Testis (tissue), 3 donors: ENCODE measurements around the gene ETFB. TPM values are rescaled to one million over a fixed set of nuclear protein-coding genes. Genes with fewer than 3 reads are reported as not detected.

Experiments
- DNase-seq: peaks from one replicate; pipeline ENCODE4 v3.0.0-alpha.2; 2019
- H3K27ac ChIP-seq, 2 donors: fragments of 200-600 bp; sonication (generic); one replicate each; pipeline ENCODE4 v1.5.1; 2019
- H3K27me3 ChIP-seq: fragments of 200-600 bp; sonication (generic); one replicate; pipeline ENCODE4 v1.5.1; 2019
- H3K36me3 ChIP-seq: fragments of 200-600 bp; sonication (generic); one replicate; pipeline ENCODE4 v1.5.1; 2017; ENCODE audit warnings: low read depth; ENCODE audit errors: missing control alignments
- H3K4me1 ChIP-seq: fragments of 200-600 bp; sonication (generic); one replicate; pipeline ENCODE4 v1.5.1; 2019
- H3K4me3 ChIP-seq, 2 donors: fragments of 200-600 bp; sonication (generic); one replicate each; pipeline ENCODE4 v1.5.1; 2017 to 2019
- H3K9me3 ChIP-seq: fragments of 200-600 bp; sonication (generic); one replicate; pipeline ENCODE4 v1.5.1; 2017
- POLR2A ChIP-seq: fragments of 450-650 bp; IDR thresholded peaks from one replicate; pipeline ENCODE4 v1.6.1; 2017; ENCODE audit warnings: antibody characterized with exemption, mild to moderate bottlenecking, moderate library complexity
- WGBS, 2 donors: methylation state at CpG; one replicate each; pipeline ENCODE4 v1.1.5; 2018; 5-methylcytosine and 5-hydroxymethylcytosine counted together
- intact Hi-C: fragments of 100-400 bp; cut with DNase I; formaldehyde crosslinking; loops from one replicate; pipeline ENCODE4 v1.15.1; 2023; ENCODE audit warnings: low total_unique reads
- polyA plus RNA-seq: library from polyadenylated mRNA; stranded (reverse); fragments of 350-450 nt; fragmentation: Illumina TruSeq; extraction: RNeasy Lipid Tissue Mini Kit (QIAGEN cat#74804); gene quantifications from one replicate; pipeline ENCODE4 v1.2.3, GENCODE V29; 2014; ENCODE audit warnings: low read depth, low replicate concordance; ENCODE audit not compliant: insufficient read depth
- total RNA-seq, 2 donors: library from RNA; depleted of rRNA; stranded (reverse); fragments of >200 nt; gene quantifications; one replicate each; pipeline ENCODE4 v1.2.3, GENCODE V29; 2016
- TF ChIP-seq, protein P1 (sequence below), 3 experiments: fragments of 450-650 bp in 2 of 3; fragments of 200-600 bp in 1 of 3; sonication (generic) in 1 of 3; IDR thresholded peaks; one replicate each; pipeline ENCODE4 v1.5.1; 2016 to 2019; ENCODE audit warnings: antibody characterized with exemption in 3 of 3, mild to moderate bottlenecking in 2 of 3, moderate library complexity in 1 of 3

The ETFB gene
- total and polyA plus RNA-seq, 3 donors from 2014 or later = 109 to 146 (median 110) TPM

DNA sequence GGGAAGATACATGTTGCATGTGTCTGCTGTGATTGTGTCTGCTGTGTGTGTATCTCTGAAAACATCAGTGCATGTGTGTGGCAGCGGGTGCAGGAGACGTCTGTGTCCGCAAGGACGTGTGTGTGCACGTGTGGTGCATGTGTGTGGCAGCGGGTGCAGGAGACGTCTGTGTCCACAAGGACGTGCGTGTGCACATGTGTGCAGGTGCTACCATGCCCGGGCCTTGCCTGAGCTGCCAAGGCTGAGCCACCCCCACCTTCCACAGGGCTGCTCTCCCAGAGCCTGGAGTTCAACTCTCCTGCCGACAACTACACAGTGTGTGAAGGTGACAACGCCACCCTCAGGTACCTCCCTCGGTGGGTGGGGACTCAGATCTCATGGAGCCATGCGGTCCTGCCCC, 44.4 kb downstream of the ETFB start:
- WGBS, 2 donors = 64 to 77% methylated on average over 9 to 14 of the region's 14 CpGs
- H3K36me3 ChIP-seq = no peaks in the 10 kb centered on the region
- TF ChIP-seq, protein P1, sequence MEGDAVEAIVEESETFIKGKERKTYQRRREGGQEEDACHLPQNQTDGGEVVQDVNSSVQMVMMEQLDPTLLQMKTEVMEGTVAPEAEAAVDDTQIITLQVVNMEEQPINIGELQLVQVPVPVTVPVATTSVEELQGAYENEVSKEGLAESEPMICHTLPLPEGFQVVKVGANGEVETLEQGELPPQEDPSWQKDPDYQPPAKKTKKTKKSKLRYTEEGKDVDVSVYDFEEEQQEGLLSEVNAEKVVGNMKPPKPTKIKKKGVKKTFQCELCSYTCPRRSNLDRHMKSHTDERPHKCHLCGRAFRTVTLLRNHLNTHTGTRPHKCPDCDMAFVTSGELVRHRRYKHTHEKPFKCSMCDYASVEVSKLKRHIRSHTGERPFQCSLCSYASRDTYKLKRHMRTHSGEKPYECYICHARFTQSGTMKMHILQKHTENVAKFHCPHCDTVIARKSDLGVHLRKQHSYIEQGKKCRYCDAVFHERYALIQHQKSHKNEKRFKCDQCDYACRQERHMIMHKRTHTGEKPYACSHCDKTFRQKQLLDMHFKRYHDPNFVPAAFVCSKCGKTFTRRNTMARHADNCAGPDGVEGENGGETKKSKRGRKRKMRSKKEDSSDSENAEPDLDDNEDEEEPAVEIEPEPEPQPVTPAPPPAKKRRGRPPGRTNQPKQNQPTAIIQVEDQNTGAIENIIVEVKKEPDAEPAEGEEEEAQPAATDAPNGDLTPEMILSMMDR (IDR thresholded peaks at IDR 0.05) = no peak
- TF ChIP-seq POLR2A = no peak
- H3K27me3 ChIP-seq = no peaks in the 10 kb centered on the region
- no peak for DNase-seq
- no peak overlapping the region for H3K27ac ChIP-seq
- no peak overlapping the region for H3K4me3 ChIP-seq
- intact Hi-C loops = no loop called here
- no peaks in the 10 kb centered on the region for H3K9me3 ChIP-seq
- H3K4me1 ChIP-seq = peaks cover 5% of the 10 kb centered on the region

DNA sequence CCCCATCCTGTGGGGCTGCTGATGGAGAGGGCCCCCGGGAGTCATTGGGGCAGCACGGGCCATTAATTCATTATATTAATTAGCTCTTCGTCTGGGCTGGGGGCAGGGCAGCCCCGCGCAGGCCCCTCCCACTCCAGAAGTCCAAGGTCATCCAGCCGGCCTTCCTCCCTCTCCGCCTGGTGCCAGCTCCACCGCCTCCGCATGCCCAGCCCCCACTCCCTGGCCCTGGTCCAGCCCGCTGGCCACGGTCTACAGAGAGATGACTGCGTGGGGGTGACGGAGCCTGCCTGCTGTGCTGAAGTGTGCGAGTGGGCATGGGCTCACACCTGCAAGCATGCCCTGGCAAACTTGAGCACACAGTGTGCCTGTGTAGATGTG, 45.9 kb downstream of the ETFB start:
- DNase-seq = peak; percentile 79
- no peaks in the 10 kb centered on the region for H3K27me3 ChIP-seq
- no peaks in the 10 kb centered on the region for H3K36me3 ChIP-seq
- no peak overlapping the region for H3K27ac ChIP-seq
- no peak for TF ChIP-seq POLR2A
- TF ChIP-seq, protein P1 (IDR thresholded peaks at IDR 0.05) = no peak
- WGBS, 2 donors = 22 to 82% methylated on average over 2 to 14 of the region's 14 CpGs
- peaks cover 5% of the 10 kb centered on the region for H3K4me1 ChIP-seq
- intact Hi-C loops = no loop called here
- no peak overlapping the region for H3K4me3 ChIP-seq
- no peaks in the 10 kb centered on the region for H3K9me3 ChIP-seq

DNA sequence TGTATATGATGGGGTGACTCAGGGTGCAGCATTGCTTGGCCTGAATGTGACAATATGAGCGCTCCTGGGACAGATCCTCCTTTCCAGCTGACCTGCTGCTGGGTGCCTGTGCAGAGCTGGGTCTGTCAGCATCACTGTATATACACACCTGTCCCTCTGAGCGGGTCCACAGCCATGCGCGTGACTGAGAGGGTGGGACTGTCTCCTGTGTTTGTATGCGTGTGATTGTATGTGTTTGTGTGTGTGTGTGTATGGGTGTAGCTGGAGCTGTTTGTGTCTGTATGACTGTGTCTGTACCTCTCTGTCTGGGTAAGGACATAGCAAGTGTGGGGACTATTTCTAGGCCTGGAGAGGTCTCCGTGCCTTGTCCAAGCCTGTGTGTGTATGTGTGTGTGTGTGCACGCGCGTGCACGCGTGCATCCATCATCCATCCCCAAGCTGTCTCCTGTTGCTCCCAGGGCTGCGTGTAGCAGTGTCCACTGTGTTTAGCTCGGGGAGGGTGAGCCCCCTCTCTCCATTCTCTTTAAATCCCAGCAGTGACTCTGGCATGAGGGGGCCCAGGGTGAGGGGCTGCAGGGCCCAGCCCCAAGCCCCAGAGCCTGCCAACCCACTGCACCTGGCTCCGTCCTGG, 46.4 kb downstream of the ETFB start:
- TF ChIP-seq, protein P1 (IDR thresholded peaks at IDR 0.05) = no peak
- TF ChIP-seq POLR2A = no peak
- Histone ChIP-seq H3K4me3 (no peak overlapping the region), H3K9me3 (no peaks in the 10 kb centered on the region), H3K4me1 (peaks cover 5% of the 10 kb centered on the region), H3K36me3 (no peaks in the 10 kb centered on the region), H3K27me3 (no peaks in the 10 kb centered on the region), H3K27ac (no peak overlapping the region)
- intact Hi-C loops = no loop called here
- 58 to 80% methylated on average over 4 to 14 of the region's 14 CpGs for WGBS, 2 donors
- no peak for DNase-seq

DNA sequence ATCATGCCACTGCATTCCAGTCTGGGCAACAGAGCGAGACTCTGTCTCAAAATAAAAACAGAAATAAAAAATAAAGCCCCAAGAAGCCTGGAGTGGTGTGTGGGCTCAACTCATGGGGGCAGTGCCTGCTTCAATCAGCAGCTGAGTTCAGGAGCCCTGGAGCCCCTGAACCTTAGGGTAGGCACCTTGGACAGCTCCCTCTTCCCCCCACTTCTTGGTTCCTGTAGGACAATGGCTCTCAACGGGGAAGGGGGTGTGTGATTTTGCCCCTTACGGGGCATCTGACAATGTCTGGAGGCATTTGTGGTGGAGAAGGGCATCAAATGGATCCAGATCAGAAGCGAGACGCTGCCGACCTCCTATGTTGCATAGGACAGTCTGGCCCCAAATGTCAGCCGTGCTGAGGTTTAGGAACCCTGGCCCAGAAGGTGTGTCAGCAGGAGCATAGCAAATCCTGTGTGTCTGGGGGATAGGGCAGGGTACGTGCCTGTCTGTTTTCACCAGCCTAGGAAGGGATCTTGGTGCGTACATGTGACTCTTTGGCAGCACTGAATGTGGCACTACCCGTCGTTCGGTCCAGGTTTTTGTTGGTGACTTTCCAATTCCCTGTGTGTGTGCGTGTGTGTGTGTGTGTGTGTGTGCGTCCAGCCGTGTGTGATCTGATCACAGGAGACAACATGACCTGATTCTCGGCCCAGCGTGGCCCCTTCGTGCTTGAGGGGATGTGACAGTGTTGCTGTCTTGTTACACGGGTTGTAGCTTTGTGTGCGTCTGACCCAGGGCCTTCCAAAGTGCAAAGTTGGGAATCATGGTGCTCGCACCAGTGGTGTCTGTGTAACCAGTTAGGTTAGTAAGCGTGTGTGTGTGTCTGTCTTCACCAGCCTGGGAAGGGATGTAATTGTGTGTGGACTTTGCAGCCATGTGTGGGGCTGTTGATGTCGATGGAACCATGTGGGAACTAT, 47.2 kb downstream of the ETFB start:
- TF ChIP-seq, protein P1 (IDR thresholded peaks at IDR 0.05) = no peak
- no peak for TF ChIP-seq POLR2A
- 77 to 79% methylated on average over 22 to 23 of the region's 23 CpGs for WGBS, 2 donors
- Histone ChIP-seq H3K9me3 (no peaks in the 10 kb centered on the region), H3K36me3 (no peaks in the 10 kb centered on the region), H3K4me3 (no peak overlapping the region), H3K27me3 (no peaks in the 10 kb centered on the region), H3K4me1 (peaks cover 5% of the 10 kb centered on the region), H3K27ac (no peak overlapping the region)
- intact Hi-C loops = no loop called here
- DNase-seq = no peak
